Measurements from ENCODE around the gene EPHA3. TPM values are rescaled to one million over a fixed set of nuclear protein-coding genes. Genes with fewer than 3 reads are reported as not detected.

EPHA3 gene
- total and polyA plus RNA-seq, 2 of the 4 experiments (the other 2 are of a cell fraction) = 0.10 to 0.18 TPM

DNA sequence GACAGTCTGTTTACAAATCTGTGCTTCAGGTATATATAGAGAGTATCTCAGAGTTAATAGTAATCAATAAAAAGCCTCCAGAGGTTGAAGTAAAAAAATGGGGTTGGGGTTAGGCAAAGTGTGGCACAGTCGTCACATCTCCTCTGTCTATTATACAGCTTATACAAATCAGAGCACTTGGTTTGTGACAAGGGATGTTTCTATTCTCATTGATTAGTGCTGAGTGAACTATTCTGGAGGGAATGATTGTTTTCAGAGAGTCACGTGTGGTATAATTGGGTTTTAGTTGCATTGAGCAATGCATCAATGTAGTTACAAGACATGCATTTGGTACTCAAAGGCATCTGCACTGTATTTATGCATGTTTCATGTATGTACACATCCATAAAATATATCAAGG lies 172.9 kb downstream of the EPHA3 start:
- Histone ChIP-seq H4K20me1 (ENCODE audit: insufficient read depth, low read length) (no peaks in the 10 kb centered on the region), H2AFZ (replicated peaks; ENCODE audit: low read length, poor library complexity) (no peak overlapping the region), H3K9ac (ENCODE audit: low read depth, low read length) (no peak overlapping the region), H2BK20ac (ENCODE audit: low read depth, low read length) (no peak overlapping the region), H2AK5ac (ENCODE audit: low read depth, low read length) (no peak overlapping the region), H3K9me1 (ENCODE audit: insufficient read depth, low read length) (no peaks in the 10 kb centered on the region), H4K8ac (ENCODE audit: low read depth in 2 of 2, low read length in 2 of 2) (no peak overlapping the region), H2BK5ac (ENCODE audit: low read depth, low read length, poor library complexity, severe bottlenecking) (no peak overlapping the region), H3K9me3 (ENCODE audit: control insufficient read depth, insufficient read depth, low read length) (no peaks in the 10 kb centered on the region), H3K4me3 (ENCODE audit: insufficient read depth, low read depth, low read length) (no peak overlapping the region), H3K14ac (replicated peaks; ENCODE audit: low read depth, low read length) (no peak overlapping the region), H3K36me3 (ENCODE audit: control insufficient read depth, insufficient read depth, low read length) (no peaks in the 10 kb centered on the region), H4K5ac (ENCODE audit: low read depth, low read length) (no peak overlapping the region), H2BK15ac (ENCODE audit: low read depth, low read length) (no peak overlapping the region), H4K91ac (ENCODE audit: insufficient read depth, low read depth, low read length) (no peak overlapping the region), H3K4ac (ENCODE audit: low read depth, low read length) (no peak overlapping the region), H2BK120ac (ENCODE audit: low read depth, low read length) (no peak overlapping the region), H3K27me3 (ENCODE audit: control insufficient read depth, insufficient read depth, low read length) (no peaks in the 10 kb centered on the region), H3K4me1 (ENCODE audit: control insufficient read depth, insufficient read depth, low read length) (no peaks in the 10 kb centered on the region), H3K79me1 (ENCODE audit: low read depth in 1 of 2, low read length in 2 of 2) (no peaks in the 10 kb centered on the region), H2AK9ac (replicated peaks; ENCODE audit: low read depth, low read length, poor library complexity) (no peak overlapping the region), H3K4me2 (ENCODE audit: low read depth, low read length) (no peak overlapping the region), H3K56ac (ENCODE audit: extremely low read depth, insufficient read depth, low read length) (no peak overlapping the region), H3K23ac (ENCODE audit: low read depth, low read length) (no peak overlapping the region), H3K18ac (ENCODE audit: low read depth, low read length) (no peak overlapping the region), H3K27ac (ENCODE audit: insufficient read depth, low read length) (no peak overlapping the region)
- TF ChIP-seq NFE2L2 (IDR thresholded peaks at IDR 0.05; ENCODE audit: low read depth, low read length) (no peak), POLR2A (IDR thresholded peaks at IDR 0.05; ENCODE audit: low read depth, low read length) (no peak), RAD21 (IDR thresholded peaks at IDR 0.05; ENCODE audit: low read length) (no peak), MAZ (IDR thresholded peaks at IDR 0.05; ENCODE audit: borderline replicate concordance, low read depth, low read length) (no peak), RFX5 (IDR thresholded peaks at IDR 0.05; ENCODE audit: low read depth, low read length) (no peak), FOS (IDR thresholded peaks at IDR 0.05; ENCODE audit: low read depth, low read length) (no peak)
- DNase-seq = no peak
- in situ Hi-C loops (cut with MboI; ENCODE audit: low sequenced_read_pairs) = no loop called here
- ChIA-PET POLR2A (ENCODE audit: unreplicated experiment) (no interaction called here), CTCF (no interaction called here)
- no TSS peak for BruUV-seq (replicated peaks)
- no peak for ATAC-seq (ENCODE audit: low read depth)
- dilution Hi-C loops (cut with HindIII; ENCODE audit: low sequenced_read_pairs, unreplicated experiment) = no loop called here
- WGBS, 2 experiments (ENCODE audit: extremely low coverage in 2 of 2, insufficient read length in 1 of 2) = no CpG with 5 or more reads among the region's 2 CpGs
- intact Hi-C loops (cut with micrococcal nuclease) = loop anchor here (10.0 kb wide), 1 partner anchor 1014 kb away; no protein-coding TSS in a partner anchor
